HG03565 (cell line): Measurements from ENCODE around the gene VOPP1.

Experiments
- ATAC-seq: cut with Tn5 transposase; IDR thresholded peaks from one replicate; pipeline ENCODE4 v1.9.1; 2021; ENCODE audit warnings: mild to moderate bottlenecking, moderate library complexity; ENCODE audit not compliant: unreplicated experiment

Gene VOPP1

DNA sequence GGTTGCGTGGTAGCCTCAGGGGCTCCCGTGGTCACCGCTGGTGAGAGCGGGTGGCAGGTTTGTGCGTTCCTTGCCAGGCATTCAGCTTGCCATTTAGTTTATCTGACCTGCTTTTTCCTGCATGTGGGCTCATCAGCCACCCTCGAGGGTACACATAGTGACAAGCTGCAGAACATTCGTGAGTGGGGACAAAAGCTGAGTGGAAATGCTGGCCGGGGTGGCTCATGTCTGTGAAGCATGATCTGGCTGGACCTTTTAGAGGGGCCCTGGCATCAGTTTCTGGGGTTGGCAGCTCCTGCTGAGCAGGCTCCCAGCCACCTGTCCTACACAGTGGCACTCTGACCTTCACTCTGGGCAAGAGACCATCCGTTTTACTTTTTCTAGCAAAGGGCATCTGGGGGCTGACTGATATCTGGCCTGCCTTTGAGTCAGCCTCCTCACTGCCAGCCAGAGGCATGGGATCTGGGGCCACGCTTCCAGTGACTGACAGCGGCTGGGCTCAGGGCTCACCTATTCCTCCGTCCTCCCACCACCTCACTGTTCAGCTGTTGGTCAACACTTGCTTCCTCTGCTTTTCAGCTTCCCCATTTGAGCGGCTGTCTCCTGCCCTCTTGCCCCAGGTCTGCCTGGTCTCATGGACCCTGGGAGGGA lies 132.1 kb downstream of the VOPP1 start:
- ATAC-seq: no peak

GRCh38 chr7:55439627-55440026 lies 132.7 kb downstream of the VOPP1 start:
- ATAC-seq: no peak

GRCh38 chr7:55438757-55439525 lies 133.4 kb downstream of the VOPP1 start:
- ATAC-seq: no peak

DNA sequence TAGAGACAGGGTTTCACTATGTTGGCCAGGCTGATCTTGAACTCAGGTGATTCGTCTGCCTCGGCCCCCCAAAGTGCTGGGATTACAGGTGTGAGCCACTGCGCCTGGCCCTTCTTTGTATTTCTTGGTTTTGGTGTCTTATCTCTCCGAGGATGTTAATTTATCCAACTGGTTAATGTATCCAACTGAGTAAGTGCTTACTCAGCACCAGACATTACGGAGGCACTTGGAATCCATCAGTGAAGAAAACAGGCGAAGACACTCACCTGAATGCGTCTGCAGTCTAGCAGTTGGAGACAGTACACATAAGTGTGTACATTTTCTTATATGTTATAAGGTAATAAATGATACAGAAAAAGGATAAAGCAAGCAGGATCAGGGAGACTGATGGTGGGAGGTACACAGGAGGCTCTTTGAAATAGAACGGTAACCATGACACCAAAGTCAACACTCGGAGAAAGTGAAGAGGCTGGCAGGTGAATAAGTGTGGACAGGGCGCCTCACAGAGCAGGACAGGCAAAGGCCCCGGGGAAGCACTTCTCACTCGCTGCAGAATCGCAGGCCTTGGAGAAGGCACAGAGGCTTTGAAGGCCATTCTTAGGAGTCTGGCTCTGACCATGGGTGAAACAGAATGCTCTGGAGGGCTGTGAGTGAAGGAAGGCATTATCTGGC lies 134.1 kb downstream of the VOPP1 start:
- no peak for ATAC-seq

- no peak for ATAC-seq
These were observed 134.9 kb downstream of the VOPP1 start for GRCh38 chr7:55437375-55437774.

GRCh38 chr7:55436457-55436856 lies 135.8 kb downstream of the VOPP1 start:
- ATAC-seq: no peak

GRCh38 chr7:55435466-55435865 lies 136.8 kb downstream of the VOPP1 start:
- no peak for ATAC-seq

DNA sequence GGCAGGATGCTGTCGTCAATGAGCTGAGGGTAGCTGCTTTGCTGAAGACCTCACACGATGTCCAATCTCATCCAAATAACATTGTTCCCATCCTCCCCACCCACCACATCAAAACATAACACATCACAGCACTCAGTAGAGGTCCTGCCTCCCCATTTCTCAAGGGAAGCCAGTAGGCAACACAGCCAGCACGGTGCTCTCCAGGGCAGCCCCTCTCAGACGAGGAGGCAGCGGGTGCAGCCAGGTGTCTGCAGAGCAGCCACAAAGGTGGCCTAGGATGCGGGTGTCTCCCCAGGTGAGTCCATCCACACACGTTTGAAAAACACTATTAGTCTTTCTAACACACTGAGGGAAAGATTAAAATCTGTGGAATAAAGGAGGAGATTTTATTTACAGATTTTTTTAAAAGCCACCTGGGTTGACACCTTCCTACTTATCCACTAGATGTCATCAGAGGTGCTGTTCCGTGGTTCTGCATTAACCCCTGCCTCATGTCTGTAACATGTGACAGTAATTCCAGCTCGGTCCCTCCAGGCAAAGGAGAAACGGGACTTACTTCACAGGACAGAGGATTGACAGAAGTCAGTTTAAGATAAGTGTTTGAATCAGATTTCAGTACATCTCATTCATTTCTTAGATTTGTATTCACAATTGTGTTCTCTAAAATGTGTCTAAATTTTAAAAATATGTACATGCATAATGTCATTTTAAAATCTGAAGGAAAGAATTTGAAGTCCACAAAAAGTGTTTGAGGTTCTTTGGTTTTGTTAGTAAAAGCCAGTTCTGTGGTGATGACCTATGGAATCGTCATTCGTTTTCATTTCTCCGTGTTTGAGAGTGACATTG lies 139.1 kb downstream of the VOPP1 start:
- peak; percentile 76 for ATAC-seq

- no peak for ATAC-seq
These were observed 139.8 kb downstream of the VOPP1 start for GRCh38 chr7:55432506-55432905.

GRCh38 chr7:55431898-55432297 lies 140.4 kb downstream of the VOPP1 start:
- no peak for ATAC-seq

GRCh38 chr7:55429835-55430499 lies 142.3 kb downstream of the VOPP1 start:
- no peak for ATAC-seq

DNA sequence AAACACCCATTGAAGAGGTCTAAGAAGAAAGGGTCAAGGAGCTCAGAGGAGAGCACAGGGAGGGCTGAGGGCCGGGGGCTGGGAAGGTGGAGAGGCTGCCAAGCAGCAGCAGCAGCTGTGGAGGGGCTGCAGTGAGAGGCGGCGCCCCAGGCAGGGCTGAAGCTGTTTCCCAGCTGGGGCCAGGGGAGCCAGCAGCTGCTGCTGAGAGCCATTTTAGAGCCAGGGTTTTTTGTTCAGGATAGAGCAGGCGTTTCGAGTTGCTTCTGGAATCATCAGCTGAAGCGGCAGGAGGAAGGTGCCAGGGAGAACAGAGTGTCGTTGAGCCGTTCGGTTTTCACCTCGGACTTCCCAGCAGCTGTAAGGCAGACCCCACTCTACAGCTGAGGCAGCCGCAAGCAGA lies 144.5 kb downstream of the VOPP1 start:
- ATAC-seq: no peak

- ATAC-seq: no peak
These were observed 145.0 kb downstream of the VOPP1 start for GRCh38 chr7:55427342-55427741.

GRCh38 chr7:55426676-55427075 lies 145.6 kb downstream of the VOPP1 start:
- ATAC-seq: no peak

DNA sequence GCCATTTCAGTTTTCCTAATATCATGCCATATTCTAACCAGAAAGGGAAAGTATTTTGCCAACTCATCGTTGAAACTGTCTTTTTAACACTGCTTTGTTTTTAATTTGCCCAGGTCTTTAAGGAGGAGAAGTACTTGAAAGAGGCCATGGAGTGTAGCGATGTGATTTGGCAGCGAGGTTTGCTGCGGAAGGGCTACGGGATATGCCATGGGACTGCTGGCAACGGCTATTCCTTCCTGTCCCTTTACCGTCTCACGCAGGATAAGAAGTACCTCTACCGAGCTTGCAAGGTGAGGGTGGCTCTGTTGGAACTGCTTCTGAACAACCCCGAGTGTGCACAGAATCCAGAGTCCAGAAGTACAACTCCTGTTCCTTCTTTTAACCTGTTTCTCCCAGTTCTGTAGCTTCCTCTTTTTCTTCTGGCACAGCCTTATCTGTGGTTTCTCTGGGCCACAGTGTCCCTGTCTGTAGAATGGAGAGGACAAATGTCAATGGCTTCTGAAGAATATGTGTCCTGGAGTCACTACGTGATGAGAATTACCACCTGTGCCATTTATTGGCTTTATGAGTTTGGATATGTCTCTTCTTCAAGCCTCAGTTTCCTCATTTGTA lies 147.1 kb downstream of the VOPP1 start:
- ATAC-seq: no peak

- ATAC-seq: no peak
These were observed 148.4 kb downstream of the VOPP1 start for GRCh38 chr7:55423891-55424290.

DNA sequence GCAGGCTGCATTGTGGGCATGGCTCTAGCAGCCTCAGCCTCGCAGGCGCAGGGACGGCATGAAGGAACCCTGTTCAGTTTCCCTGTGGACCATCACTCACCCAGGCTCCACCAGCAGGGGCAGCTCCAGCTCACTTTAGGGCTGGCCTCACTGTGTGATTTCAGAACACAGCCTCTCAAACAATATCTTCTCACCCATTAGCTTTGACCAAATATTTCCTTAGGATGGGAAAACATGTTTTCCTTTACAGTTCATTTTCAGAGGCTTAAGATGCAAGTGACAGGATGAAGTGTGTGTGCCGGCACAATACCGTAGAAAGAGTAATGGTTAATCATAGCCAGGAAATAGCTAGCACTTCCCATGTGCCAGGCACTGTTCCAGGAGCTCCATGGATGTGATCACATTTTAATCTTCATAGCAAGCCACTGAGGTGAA lies 149.0 kb downstream of the VOPP1 start:
- no peak for ATAC-seq
